C4-2B (cell line): ENCODE measurements around the gene PSKH1.
"Not testable (repeated sequence)": the region's sequence is repeated elsewhere in the genome, so short reads cannot be mapped to it uniquely, and the experiment has no call there.

Experiments
- H3K27ac ChIP-seq: fragments of 450-650 bp; 2 replicates; pipeline ENCODE4 v1.5.1; 2017
- ZFX ChIP-seq: fragments of 450-650 bp; IDR thresholded peaks from 2 replicates; pipeline ENCODE4 v1.6.1; 2017
- TF ChIP-seq, protein P1 (sequence below): fragments of 450-650 bp; conservative IDR thresholded peaks from 2 replicates; pipeline ENCODE4 v1.5.1; 2017; ENCODE audit warnings: mild to moderate bottlenecking

Gene PSKH1

DNA sequence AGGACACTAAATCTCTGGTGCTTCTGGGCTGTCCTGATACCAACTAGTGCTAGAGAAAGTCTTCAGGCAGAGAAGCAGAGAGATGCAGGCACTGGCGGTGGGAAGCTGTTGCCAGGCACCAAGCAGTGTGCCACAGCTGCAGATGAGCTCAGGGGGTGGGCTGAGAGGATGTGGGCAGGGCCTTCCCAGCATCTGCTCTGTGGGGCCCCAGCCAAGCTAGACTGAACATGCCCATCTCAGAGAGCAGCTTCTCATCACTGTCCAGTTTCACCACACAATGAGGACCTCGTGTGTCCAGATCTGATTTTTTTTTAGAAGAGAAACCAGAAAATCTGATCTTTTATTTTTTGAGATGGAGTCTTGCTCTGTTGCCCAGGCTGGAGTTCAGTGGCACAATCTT, 17.1 kb downstream of the PSKH1 start:
- no peak overlapping the region for H3K27ac ChIP-seq
- no peak for TF ChIP-seq ZFX
- TF ChIP-seq, protein P1, sequence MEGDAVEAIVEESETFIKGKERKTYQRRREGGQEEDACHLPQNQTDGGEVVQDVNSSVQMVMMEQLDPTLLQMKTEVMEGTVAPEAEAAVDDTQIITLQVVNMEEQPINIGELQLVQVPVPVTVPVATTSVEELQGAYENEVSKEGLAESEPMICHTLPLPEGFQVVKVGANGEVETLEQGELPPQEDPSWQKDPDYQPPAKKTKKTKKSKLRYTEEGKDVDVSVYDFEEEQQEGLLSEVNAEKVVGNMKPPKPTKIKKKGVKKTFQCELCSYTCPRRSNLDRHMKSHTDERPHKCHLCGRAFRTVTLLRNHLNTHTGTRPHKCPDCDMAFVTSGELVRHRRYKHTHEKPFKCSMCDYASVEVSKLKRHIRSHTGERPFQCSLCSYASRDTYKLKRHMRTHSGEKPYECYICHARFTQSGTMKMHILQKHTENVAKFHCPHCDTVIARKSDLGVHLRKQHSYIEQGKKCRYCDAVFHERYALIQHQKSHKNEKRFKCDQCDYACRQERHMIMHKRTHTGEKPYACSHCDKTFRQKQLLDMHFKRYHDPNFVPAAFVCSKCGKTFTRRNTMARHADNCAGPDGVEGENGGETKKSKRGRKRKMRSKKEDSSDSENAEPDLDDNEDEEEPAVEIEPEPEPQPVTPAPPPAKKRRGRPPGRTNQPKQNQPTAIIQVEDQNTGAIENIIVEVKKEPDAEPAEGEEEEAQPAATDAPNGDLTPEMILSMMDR = no peak

DNA sequence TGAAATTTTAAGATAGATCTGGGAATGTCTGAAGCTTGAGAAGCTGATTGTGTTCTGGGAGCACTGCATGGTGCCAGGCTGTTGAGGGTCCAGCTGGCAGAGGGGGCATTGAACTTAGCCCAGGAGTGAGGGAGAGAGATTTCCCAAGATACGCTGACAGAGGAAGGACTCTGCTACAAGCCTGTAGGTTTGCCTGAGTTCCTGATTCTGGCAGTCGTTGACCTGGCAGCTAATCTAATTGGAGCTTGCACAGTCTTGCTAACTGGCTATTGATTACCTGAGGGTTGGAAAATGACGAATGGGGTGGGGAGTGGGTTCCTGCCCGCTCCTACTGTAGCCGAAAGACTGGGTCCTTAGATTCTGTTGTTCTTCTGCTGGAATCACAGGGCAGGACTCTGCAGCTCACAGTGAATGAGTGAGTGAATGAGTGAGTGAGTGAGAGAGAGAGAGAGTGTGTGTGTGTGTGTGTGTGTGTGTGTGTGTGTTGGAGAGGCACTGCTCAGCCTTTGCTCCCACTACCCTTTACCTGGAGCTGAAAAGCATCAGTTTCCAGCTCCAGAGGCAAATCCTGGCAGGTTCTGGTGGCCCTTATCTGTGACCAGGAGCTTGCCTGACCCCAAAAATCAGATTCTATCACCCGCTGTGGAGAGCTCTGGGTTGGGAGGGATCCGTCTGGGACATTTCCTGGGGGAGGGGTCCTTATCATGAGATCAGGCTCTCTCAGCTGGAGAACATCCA, 21.9 kb downstream of the PSKH1 start:
- TF ChIP-seq ZFX = no peak
- TF ChIP-seq, protein P1 = no peak
- no peak overlapping the region for H3K27ac ChIP-seq

DNA sequence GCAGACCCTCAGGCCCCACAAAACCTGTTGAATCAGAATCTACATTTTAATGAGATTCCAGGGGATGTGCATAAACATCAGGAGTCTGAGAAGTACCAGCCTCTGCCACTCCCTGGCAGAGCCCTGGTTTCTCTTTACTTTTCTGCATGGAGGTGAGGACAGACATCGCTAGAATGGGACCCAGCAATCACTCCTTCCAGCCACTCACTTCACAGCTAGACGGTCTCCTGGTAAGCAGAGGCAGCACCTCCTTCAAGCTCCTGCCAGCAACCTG, 22.4 kb downstream of the PSKH1 start:
- H3K27ac ChIP-seq = not testable (repeated sequence)

DNA sequence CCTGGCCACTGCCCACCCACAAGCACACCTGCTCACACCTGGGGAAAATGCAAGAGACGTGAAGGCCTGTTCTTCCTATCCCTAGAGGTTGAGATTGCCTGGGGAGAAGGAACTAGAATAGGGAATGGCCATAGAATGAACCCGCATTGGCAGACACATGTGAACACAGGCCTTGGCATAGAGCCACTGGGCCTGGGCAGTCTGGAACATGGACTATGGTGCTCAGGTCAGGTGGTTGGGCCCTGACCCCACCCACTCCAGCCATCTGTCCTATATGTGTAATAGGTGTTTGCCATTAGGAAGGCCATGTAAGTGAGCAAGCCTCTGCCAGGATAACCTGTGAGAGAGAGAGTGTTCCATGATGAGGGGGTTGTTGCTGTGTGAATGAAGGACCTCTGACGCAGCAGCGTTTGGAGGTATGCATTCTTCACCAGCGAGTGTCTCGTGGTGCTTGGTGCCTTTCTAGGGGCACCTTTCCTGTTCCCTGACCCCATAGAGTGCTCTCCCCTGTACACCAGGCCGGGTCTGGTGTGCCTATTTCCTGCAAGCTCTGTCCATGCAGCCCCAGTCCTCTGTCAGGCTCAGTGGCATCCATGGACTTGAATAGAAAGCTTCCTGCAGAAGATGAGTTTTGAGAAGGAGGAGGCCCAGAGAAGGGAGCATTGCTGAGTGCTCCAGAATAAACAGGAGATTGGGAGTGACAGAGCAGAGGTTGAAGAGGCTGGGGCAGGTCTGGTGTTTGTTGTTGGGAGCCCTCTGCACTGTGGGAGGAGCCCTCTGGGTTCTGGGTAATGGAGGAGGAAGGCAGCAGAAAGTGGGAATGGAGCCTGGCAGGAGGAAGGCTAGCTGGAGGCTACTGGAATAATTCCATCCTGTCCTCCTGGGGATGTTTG, 23.0 kb downstream of the PSKH1 start:
- TF ChIP-seq, protein P1 = no peak
- no peak for TF ChIP-seq ZFX
- H3K27ac ChIP-seq = no peak overlapping the region

DNA sequence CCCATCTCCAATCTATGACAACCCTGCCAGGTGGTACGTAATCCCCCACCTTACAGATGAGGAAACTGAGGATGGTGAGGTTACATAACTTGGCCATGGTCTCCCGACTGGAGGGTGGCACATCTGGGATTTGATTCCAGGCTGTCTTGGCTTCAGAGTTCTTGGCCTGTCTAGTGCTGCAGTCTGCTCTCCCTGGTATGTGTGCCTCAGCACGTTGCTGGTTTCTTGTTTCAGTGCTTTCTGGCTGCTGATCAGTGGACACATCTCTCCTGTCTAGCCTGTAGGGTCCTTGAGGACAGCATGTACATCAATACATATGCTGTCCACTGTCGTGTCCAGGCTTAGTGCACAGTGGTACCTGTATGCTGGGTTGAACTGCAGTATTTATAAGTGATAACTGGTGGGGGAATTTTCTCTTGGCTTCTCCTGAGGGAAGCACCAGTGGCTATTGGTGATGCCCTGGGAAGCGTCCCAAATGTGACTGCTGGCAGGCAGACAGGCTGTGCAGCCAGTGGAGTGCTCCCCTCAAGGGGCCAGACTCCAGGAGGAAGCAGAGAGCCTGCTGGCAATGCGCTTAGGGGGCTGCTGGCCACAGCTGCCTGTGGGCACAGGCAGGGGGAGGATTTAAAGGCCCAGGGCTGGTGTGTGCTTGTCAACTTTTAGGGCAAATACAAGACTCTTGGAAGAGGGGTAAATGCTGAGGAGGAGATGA, 24.2 kb downstream of the PSKH1 start:
- no peak for TF ChIP-seq ZFX
- TF ChIP-seq, protein P1 = no peak
- no peak overlapping the region for H3K27ac ChIP-seq

DNA sequence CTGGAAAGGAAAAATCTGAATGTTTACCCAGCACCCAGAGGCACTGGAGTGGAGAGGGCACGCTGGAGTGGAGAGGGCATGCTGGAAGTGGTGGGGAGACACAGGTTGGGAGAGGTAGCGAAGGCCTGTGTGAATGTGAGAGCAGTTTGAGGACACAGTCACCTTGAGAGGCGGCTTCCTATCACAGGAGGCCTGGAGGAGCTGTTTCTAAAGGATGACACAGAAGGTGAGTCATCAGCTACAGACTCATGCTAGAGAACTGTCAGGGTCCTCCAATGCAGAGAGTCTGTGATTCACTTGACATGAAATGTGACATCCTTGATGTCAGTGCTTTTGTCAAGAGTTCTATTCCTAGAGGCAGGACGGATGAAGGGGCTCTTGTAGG, 24.8 kb downstream of the PSKH1 start:
- H3K27ac ChIP-seq = no peak overlapping the region

DNA sequence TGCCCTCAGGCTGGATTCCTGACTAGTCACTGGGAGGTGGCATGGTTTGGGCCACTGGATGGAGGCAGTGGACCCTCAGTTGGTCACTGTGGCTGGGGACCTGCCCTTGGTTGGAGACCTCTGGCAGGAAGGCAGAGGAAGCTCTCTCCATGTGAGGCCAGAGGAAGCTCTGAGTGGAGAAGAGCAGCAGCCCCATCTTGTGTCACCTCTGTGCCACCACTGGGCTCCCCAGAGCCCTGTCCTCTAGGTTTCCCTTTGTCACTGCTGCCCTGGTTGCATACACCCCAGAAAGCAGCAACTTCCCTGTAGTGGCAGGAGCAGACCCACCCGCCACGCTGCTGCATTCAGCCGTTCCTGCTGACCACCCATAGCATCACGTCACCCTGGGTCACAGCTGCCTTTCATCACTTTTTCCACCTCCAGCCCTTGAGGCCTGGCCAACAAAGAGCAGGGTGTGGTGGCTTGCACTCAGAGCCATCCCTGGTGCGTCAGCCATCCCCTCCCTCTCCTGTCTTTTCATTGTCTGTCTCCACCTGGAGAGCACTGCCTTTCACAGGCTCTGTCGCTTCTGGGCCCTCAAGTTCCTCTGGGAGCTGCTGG, 26.7 kb downstream of the PSKH1 start:
- no peak for TF ChIP-seq ZFX
- TF ChIP-seq, protein P1 = no peak
- no peak overlapping the region for H3K27ac ChIP-seq

More for the DNA sequence above, 24.8 kb downstream of the PSKH1 start:
- TF ChIP-seq, protein P1 = no peak
- no peak for TF ChIP-seq ZFX
